H1 (cell line): ENCODE measurements around the gene ZXDC. TPM values are rescaled to one million over a fixed set of nuclear protein-coding genes. Genes with fewer than 3 reads are reported as not detected.

Source experiments
- CTCF ChIA-PET: fragments of 300-600 bp; sonication (Branson Sonifier 250); formaldehyde crosslinking; loops from one replicate; lab custom pipeline; 2021; ENCODE audit not compliant: partially characterized antibody; lab: Charles Lee
- POLR2A ChIA-PET: fragments of 300-600 bp; sonication (Branson Sonifier 250); formaldehyde crosslinking; loops from one replicate; lab custom pipeline; 2021; ENCODE audit warnings: inconsistent platforms; ENCODE audit not compliant: partially characterized antibody; lab: Charles Lee
- DNase-seq, 2 experiments: peaks; one replicate each; pipeline versions ENCODE4 v3.0.0 to v3.0.0-alpha.2; 2010 to 2022; ENCODE audit warnings: low spot score in 2 of 2, low read depth in 1 of 2, mixed read lengths in 1 of 2
- FAIRE-seq: peaks from 2 replicates; lab custom pipeline; 2011; peaks lifted over from hg19 to GRCh38; lab: Jason Lieb, UNC
- H2AFZ ChIP-seq: 2 replicates; pipeline ENCODE4 v1.8.1; 2012; ENCODE audit warnings: low read length, inconsistent platforms
- H2AK5ac ChIP-seq: 2 replicates; pipeline ENCODE4 v1.6.1; 2013; ENCODE audit warnings: low read depth, low read length
- H2BK120ac ChIP-seq: replicated peaks from 2 replicates; pipeline ENCODE3; 2013; ENCODE audit warnings: low read depth, low read length, inconsistent platforms
- H2BK12ac ChIP-seq: 2 replicates; pipeline ENCODE4 v1.6.1; 2013; ENCODE audit warnings: low read depth, low read length
- H2BK15ac ChIP-seq: 2 replicates; pipeline ENCODE4 v1.6.1; 2013; ENCODE audit warnings: low read length
- H2BK20ac ChIP-seq: 2 replicates; pipeline ENCODE4 v1.6.1; 2013; ENCODE audit warnings: low read length
- H2BK5ac ChIP-seq: 2 replicates; pipeline ENCODE4 v1.6.1; 2013; ENCODE audit warnings: low read depth, low read length
- H3K14ac ChIP-seq: 2 replicates; pipeline ENCODE4 v1.6.1; 2013; ENCODE audit warnings: inconsistent platforms; ENCODE audit not compliant: insufficient read length
- H3K18ac ChIP-seq: 2 replicates; pipeline ENCODE4 v1.6.1; 2013; ENCODE audit warnings: low read length; ENCODE audit errors: extremely low read depth
- H3K23ac ChIP-seq: 2 replicates; pipeline ENCODE4 v1.6.1; 2013; ENCODE audit warnings: inconsistent platforms; ENCODE audit not compliant: insufficient read length
- H3K23me2 ChIP-seq: 2 replicates; pipeline ENCODE4 v1.6.1; 2013; ENCODE audit warnings: low read depth, low read length
- H3K27ac ChIP-seq: 2 replicates; pipeline ENCODE4 v1.6.1; 2011; ENCODE audit warnings: low read depth, low read length, inconsistent platforms
- H3K27me3 ChIP-seq, 4 experiments: replicated peaks in 1 of 4; 1 replicate in 1 of 4; 2 replicates in 3 of 4; pipeline versions ENCODE4 v1.6.1 to v1.8.1; 2011 to 2013; ENCODE audit warnings: low read length in 3 of 4, mild to moderate bottlenecking in 3 of 4, inconsistent platforms in 2 of 4, mixed read lengths in 2 of 4, moderate library complexity in 1 of 4; ENCODE audit not compliant: control insufficient read depth in 3 of 4, insufficient read depth in 3 of 4; ENCODE audit errors: extremely low read depth in 1 of 4
- H3K36me3 ChIP-seq, 4 experiments: 2 replicates each; pipeline versions ENCODE4 v1.6.1 to v1.8.1; 2011 to 2013; ENCODE audit warnings: mild to moderate bottlenecking in 4 of 4, low read length in 3 of 4, moderate library complexity in 2 of 4, control low read depth in 1 of 4, inconsistent platforms in 1 of 4; ENCODE audit not compliant: insufficient read depth in 4 of 4, control insufficient read depth in 2 of 4
- H3K4ac ChIP-seq: replicated peaks from 2 replicates; pipeline ENCODE3; 2013; ENCODE audit warnings: low read length, low read depth, mixed read lengths, inconsistent platforms; ENCODE audit not compliant: insufficient read length
- H3K4me1 ChIP-seq, 4 experiments: replicated peaks in 1 of 4; 1 replicate in 1 of 4; 2 replicates in 3 of 4; pipeline versions ENCODE4 v1.6.1 to v1.8.1; 2011 to 2013; ENCODE audit warnings: low read length in 3 of 4, inconsistent platforms in 2 of 4, mixed read lengths in 1 of 4; ENCODE audit not compliant: insufficient read depth in 4 of 4, control insufficient read depth in 3 of 4
- H3K4me2 ChIP-seq, 2 experiments: 2 replicates each; pipeline versions ENCODE4 v1.6.1 to v1.8.1; 2011 to 2013; ENCODE audit warnings: low read depth in 2 of 2, low read length in 2 of 2, control low read depth in 1 of 2, inconsistent platforms in 1 of 2, mild to moderate bottlenecking in 1 of 2; ENCODE audit not compliant: insufficient read depth in 1 of 2
- H3K4me3 ChIP-seq, 4 experiments: fragments of 200-600, 300-600 bp in 1 of 4; sonication (generic), shearing (Covaris generic), sonication (Bioruptor Twin) in 1 of 4; 2 replicates each; pipeline versions ENCODE4 v1.5.1 to v1.8.1; 2011 to 2016; ENCODE audit warnings: low read length in 4 of 4, low read depth in 3 of 4, control low read depth in 2 of 4, inconsistent platforms in 2 of 4, mild to moderate bottlenecking in 2 of 4, mixed read lengths in 1 of 4, moderate library complexity in 1 of 4; ENCODE audit not compliant: insufficient read depth in 2 of 4; ENCODE audit errors: extremely low read depth in 1 of 4
- H3K56ac ChIP-seq: replicated peaks from 2 replicates; pipeline ENCODE3; 2013; ENCODE audit warnings: low read depth, mild to moderate bottlenecking, mixed read lengths, low read length, inconsistent platforms; ENCODE audit not compliant: insufficient read length
- H3K79me1 ChIP-seq: 2 replicates; pipeline ENCODE4 v1.6.1; 2013; ENCODE audit warnings: low read depth, low read length, control low read depth
- H3K79me2 ChIP-seq, 2 experiments: 2 replicates each; pipeline versions ENCODE4 v1.6.1 to v1.8.1; 2012 to 2013; ENCODE audit warnings: low read length in 2 of 2, mild to moderate bottlenecking in 2 of 2, inconsistent platforms in 1 of 2; ENCODE audit not compliant: insufficient read depth in 2 of 2, control insufficient read depth in 1 of 2
- H3K9ac ChIP-seq, 4 experiments: replicated peaks in 1 of 4; 1 replicate in 1 of 4; 2 replicates in 3 of 4; pipeline versions ENCODE4 v1.6.1 to v1.8.1; 2011 to 2013; ENCODE audit warnings: low read depth in 3 of 4, low read length in 3 of 4, control low read depth in 2 of 4, mild to moderate bottlenecking in 2 of 4, moderate library complexity in 2 of 4, inconsistent platforms in 1 of 4; ENCODE audit errors: extremely low read depth in 1 of 4
- H3K9me3 ChIP-seq, 2 experiments: 2 replicates each; pipeline versions ENCODE4 v1.6.1 to v1.8.1; 2012 to 2013; ENCODE audit warnings: mild to moderate bottlenecking in 2 of 2, moderate library complexity in 2 of 2, control low read depth in 1 of 2, inconsistent platforms in 1 of 2, low read depth in 1 of 2, low read length in 1 of 2, mixed read lengths in 1 of 2; ENCODE audit not compliant: insufficient read depth in 2 of 2
- H4K20me1 ChIP-seq, 2 experiments: replicated peaks in 1 of 2; 2 replicates each; pipeline versions ENCODE3 to v1.8.1; 2011 to 2013; ENCODE audit warnings: inconsistent platforms in 2 of 2, low read length in 2 of 2, mild to moderate bottlenecking in 1 of 2; ENCODE audit not compliant: insufficient read depth in 2 of 2, control insufficient read depth in 1 of 2
- H4K5ac ChIP-seq: 2 replicates; pipeline ENCODE4 v1.6.1; 2013; ENCODE audit warnings: low read length, low read depth, mixed read lengths, inconsistent platforms; ENCODE audit not compliant: insufficient read length
- H4K8ac ChIP-seq: 2 replicates; pipeline ENCODE4 v1.8.0; 2013; ENCODE audit warnings: mild to moderate bottlenecking, moderate library complexity, low read length, inconsistent platforms; ENCODE audit not compliant: insufficient read depth; ENCODE audit errors: extremely low read depth
- H4K91ac ChIP-seq: replicated peaks from 2 replicates; pipeline ENCODE3; 2013; ENCODE audit warnings: low read length, mixed read lengths, inconsistent platforms; ENCODE audit not compliant: insufficient read length
- HDAC2 ChIP-seq, 2 experiments: fragments of 300-600 bp in 1 of 2; sonication (generic) in 1 of 2; IDR thresholded peaks; 2 replicates each; pipeline ENCODE4 v1.6.1; 2011 to 2012; ENCODE audit warnings: low read depth in 2 of 2, low read length in 2 of 2, mild to moderate bottlenecking in 2 of 2, moderate library complexity in 2 of 2, borderline replicate concordance in 1 of 2, inconsistent platforms in 1 of 2
- PHF8 ChIP-seq: fragments of 200-600 bp; sonication (generic); conservative IDR thresholded peaks from 2 replicates; pipeline ENCODE4 v1.7.1; 2012; ENCODE audit warnings: low read depth, mild to moderate bottlenecking, inconsistent platforms, low read length, moderate library complexity
- SP4 ChIP-seq: IDR thresholded peaks from 2 replicates; pipeline ENCODE4 v1.6.1; 2012; ENCODE audit warnings: low read length, inconsistent platforms
- USF2 ChIP-seq: IDR thresholded peaks from 2 replicates; pipeline ENCODE4 v1.6.1; 2011; ENCODE audit warnings: low read length, improper control_type of control experiment
- WGBS, 2 experiments: shearing (Covaris generic) in 1 of 2; methylation state at CpG; one replicate each; pipeline versions ENCODE4 v1.1.6 to v1.1.7; 2013 to 2015; ENCODE audit warnings: low lambda C conversion rate in 2 of 2, mixed read lengths in 2 of 2, inconsistent platforms in 1 of 2, low coverage in 1 of 2, missing lambda C conversion rate in 1 of 2; ENCODE audit not compliant: insufficient replicate concordance in 2 of 2, insufficient coverage in 1 of 2, insufficient read length in 1 of 2; ENCODE audit errors: extremely low coverage in 1 of 2, missing lambda C conversion rate in 1 of 2; 5-methylcytosine and 5-hydroxymethylcytosine counted together
- polyA plus RNA-seq, 7 experiments: library from polyadenylated mRNA; depleted of rRNA in 3 of 7; stranded (reverse) in 5 of 7; unstranded in 2 of 7; fragments of >200 nt in 5 of 7; fragments of 200-250 nt in 2 of 7; gene quantifications; 1 replicate in 5 of 7; 2 replicates in 1 of 7; 4 replicates in 1 of 7; pipeline versions ENCODE4 v1.2.1 to v1.2.3, GENCODE V29; 2011 to 2013; ENCODE audit warnings: missing spikeins in 2 of 7, mixed read lengths in 2 of 7
- total RNA-seq: library from RNA; stranded (reverse); fragmentation: NEBNext Ultra II Directional; extraction: Animal tissue kit (Norgen Biotek cat#: 25700); gene quantifications from 2 replicates; pipeline ENCODE4 v1.2.1, GENCODE V29; 2021

The ZXDC gene
- total and polyA plus RNA-seq, 2 of the 8 experiments (the other 6 are each of a cell fraction or from before 2014, with no cell fraction given): 12.7 to 24.3 TPM

GRCh38 chr3:126433496-126434263 lies 42.0 kb downstream of the ZXDC start:
- no peak overlapping the region for H3K23ac ChIP-seq
- TF ChIP-seq PHF8: no peak
- no peak for TF ChIP-seq SP4
- TF ChIP-seq HDAC2 (IDR thresholded peaks at IDR 0.05; ENCODE audit: borderline replicate concordance in 1 of 2, low read depth in 2 of 2, low read length in 2 of 2): no peak
- no peak for TF ChIP-seq USF2
- H3K14ac ChIP-seq: no peak overlapping the region
- H3K27me3 ChIP-seq: no peaks in the 10 kb centered on the region
- no peak overlapping the region for H2BK15ac ChIP-seq
- CTCF ChIA-PET: interaction anchor here (0.7 to 2.0 kb wide), 5 partner anchors 8 to 278 kb away, joined by 3 to 6 read pairs (median 3); no protein-coding TSS in a partner anchor
- no peaks in the 10 kb centered on the region for H3K9me3 ChIP-seq
- peak overlapping the region; percentile 57; the same call in 1 of the 2 replicates for H4K8ac ChIP-seq
- H2AK5ac ChIP-seq: no peak overlapping the region
- H4K20me1 ChIP-seq: peaks cover 1 to 4% of the 10 kb centered on the region in 2 experiments
- no peak overlapping the region for H2BK12ac ChIP-seq
- H3K4me2 ChIP-seq: no peak overlapping the region
- peaks cover 0 to 4% (median 0%) of the 10 kb centered on the region in 4 experiments; a peak in 2 of 8 replicates for H3K36me3 ChIP-seq
- no peaks in the 10 kb centered on the region for H3K79me2 ChIP-seq
- no peak overlapping the region for H3K56ac ChIP-seq
- no peak overlapping the region for H2BK5ac ChIP-seq
- no peak overlapping the region for H4K91ac ChIP-seq
- WGBS, 2 experiments: 78% methylated on average over 12 of the region's 13 CpGs; no CpG with 5 or more reads in 1 of the 2 experiments
- no peaks in the 10 kb centered on the region; a peak in 1 of 7 replicates for H3K4me1 ChIP-seq
- H4K5ac ChIP-seq: no peak overlapping the region
- H3K27ac ChIP-seq: no peak overlapping the region
- H3K18ac ChIP-seq: no peak overlapping the region
- no peak overlapping the region for H3K9ac ChIP-seq
- no peaks in the 10 kb centered on the region; the same call in 1 of the 2 replicates for H3K79me1 ChIP-seq
- no peak overlapping the region for H2AFZ ChIP-seq
- H2BK20ac ChIP-seq: no peak overlapping the region
- H3K23me2 ChIP-seq: no peaks in the 10 kb centered on the region
- no peak for DNase-seq
- no peak overlapping the region for H2BK120ac ChIP-seq
- no peak overlapping the region for H3K4me3 ChIP-seq
- POLR2A ChIA-PET: interaction anchor here (1.2 to 2.8 kb wide), 3 partner anchors 13 to 31 kb away, joined by 4 to 13 read pairs (median 7); no protein-coding TSS in a partner anchor
- no peak for FAIRE-seq
- no peak overlapping the region for H3K4ac ChIP-seq
